ENCODE results near the gene NCOA6. TPM values are rescaled to one million over a fixed set of nuclear protein-coding genes. Genes with fewer than 3 reads are reported as not detected.

NCOA6 gene
- total and polyA plus RNA-seq, 2 donors (not counting 1 experiment from before 2014, with no cell fraction given): 8.1 to 12.0 TPM

DNA sequence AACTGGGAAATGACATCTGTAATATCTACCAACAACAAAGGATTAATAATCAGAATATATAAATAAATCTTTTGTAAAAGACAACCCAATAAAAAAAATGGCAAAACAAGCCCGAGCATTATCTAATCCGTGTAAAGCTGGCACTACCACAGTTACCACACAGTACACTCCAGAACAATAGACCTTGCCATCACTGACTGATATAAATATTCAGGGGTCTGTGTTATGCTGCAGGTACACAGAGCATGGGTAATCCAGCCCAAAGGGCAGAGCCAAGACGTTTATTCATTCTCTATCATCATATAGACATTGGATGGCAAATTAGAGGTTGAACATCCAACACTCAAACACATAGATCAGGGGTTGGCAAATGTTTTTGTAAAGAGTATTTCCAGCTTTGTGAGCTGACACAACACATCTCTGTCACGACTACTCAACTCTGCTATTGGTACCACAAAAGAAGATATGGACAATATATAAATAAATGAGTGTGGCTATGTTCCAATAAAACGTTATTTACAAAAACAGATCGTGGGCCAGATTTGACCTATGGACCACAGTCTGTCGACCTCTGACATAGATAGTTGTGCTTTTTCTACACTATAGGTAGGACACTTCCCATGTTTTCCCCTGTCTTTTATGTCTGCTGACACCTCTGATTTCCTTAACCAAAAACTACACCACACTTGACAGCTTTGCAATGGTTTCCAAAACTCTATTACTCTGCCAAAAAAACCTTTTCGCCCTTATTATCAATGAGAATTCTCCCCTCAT is 4.5 kb downstream of the NCOA6 start:
- Histone ChIP-seq H3K4me1 (ENCODE audit: control insufficient read depth, extremely low read depth, insufficient read depth, low read length) (peaks cover 6% of the 10 kb centered on the region), H3K4me2 (ENCODE audit: extremely low read depth, insufficient read depth, low read length) (no peak overlapping the region), H2AFZ (ENCODE audit: low read length) (no peak overlapping the region), H3K27ac (ENCODE audit: insufficient read depth, low read length) (no peak overlapping the region), H3K9me3 (ENCODE audit: control insufficient read depth, insufficient read depth, low read depth, low read length) (no peaks in the 10 kb centered on the region), H4K20me1 (ENCODE audit: control insufficient read depth, extremely low read depth, insufficient read depth, low read length) (no peaks in the 10 kb centered on the region), H3K9ac (ENCODE audit: insufficient read depth, low read length) (no peak overlapping the region), H3K36me3 (ENCODE audit: control insufficient read depth, insufficient read depth, low read length) (no peaks in the 10 kb centered on the region), H3K79me2 (ENCODE audit: control insufficient read depth, insufficient read depth, low read length) (peaks cover 84% of the 10 kb centered on the region), H3K27me3 (ENCODE audit: control insufficient read depth, insufficient read depth, low read length) (no peaks in the 10 kb centered on the region), H3K4me3 (replicated peaks in 1 of 4; ENCODE audit: control extremely low read depth in 1 of 4, insufficient read depth in 1 of 4, low read depth in 3 of 4, low read length in 4 of 4) (no peak overlapping the region)
- TF ChIP-seq, protein P1, sequence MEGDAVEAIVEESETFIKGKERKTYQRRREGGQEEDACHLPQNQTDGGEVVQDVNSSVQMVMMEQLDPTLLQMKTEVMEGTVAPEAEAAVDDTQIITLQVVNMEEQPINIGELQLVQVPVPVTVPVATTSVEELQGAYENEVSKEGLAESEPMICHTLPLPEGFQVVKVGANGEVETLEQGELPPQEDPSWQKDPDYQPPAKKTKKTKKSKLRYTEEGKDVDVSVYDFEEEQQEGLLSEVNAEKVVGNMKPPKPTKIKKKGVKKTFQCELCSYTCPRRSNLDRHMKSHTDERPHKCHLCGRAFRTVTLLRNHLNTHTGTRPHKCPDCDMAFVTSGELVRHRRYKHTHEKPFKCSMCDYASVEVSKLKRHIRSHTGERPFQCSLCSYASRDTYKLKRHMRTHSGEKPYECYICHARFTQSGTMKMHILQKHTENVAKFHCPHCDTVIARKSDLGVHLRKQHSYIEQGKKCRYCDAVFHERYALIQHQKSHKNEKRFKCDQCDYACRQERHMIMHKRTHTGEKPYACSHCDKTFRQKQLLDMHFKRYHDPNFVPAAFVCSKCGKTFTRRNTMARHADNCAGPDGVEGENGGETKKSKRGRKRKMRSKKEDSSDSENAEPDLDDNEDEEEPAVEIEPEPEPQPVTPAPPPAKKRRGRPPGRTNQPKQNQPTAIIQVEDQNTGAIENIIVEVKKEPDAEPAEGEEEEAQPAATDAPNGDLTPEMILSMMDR (conservative IDR thresholded peaks at IDR 0.05 in 1 of 2, IDR thresholded peaks at IDR 0.05 in 1 of 2; ENCODE audit: low read depth in 1 of 2, low read length in 2 of 2): no peak
- TF ChIP-seq EZH2 (IDR thresholded peaks at IDR 0.05; ENCODE audit: low read length, missing control alignments): no peak
- DNase-seq (ENCODE audit: low read depth in 2 of 2): no peak

DNA sequence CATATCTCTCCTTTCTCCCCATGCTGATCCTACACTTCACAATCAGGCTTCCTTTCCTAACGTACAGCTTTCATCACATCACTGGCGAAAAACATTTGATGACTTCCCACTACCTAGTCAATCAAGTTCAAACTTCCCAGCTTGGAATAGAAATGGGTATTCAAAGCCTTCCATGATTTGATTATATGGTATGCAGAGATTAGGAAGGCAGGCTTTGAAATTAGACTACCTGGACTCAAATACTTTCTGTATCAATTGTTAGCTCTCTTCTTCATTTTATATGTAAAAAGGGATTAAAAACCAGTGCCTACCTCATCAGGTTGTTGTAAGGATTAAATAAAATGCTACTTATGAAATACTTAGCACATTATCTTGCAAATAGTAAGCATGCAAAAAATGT is 7.7 kb downstream of the NCOA6 start:
- H3K36me3 ChIP-seq (ENCODE audit: control insufficient read depth, insufficient read depth, low read length): no peaks in the 10 kb centered on the region
- H3K4me1 ChIP-seq (ENCODE audit: control insufficient read depth, extremely low read depth, insufficient read depth, low read length): peaks cover 5% of the 10 kb centered on the region
- no peak for TF ChIP-seq EZH2 (IDR thresholded peaks at IDR 0.05; ENCODE audit: low read length, missing control alignments)
- TF ChIP-seq, protein P1 (conservative IDR thresholded peaks at IDR 0.05 in 1 of 2, IDR thresholded peaks at IDR 0.05 in 1 of 2; ENCODE audit: low read depth in 1 of 2, low read length in 2 of 2): no peak
- no peak overlapping the region for H3K9ac ChIP-seq (ENCODE audit: insufficient read depth, low read length)
- no peaks in the 10 kb centered on the region for H3K27me3 ChIP-seq (ENCODE audit: control insufficient read depth, insufficient read depth, low read length)
- no peak overlapping the region for H3K4me2 ChIP-seq (ENCODE audit: extremely low read depth, insufficient read depth, low read length)
- no peak overlapping the region for H3K27ac ChIP-seq (ENCODE audit: insufficient read depth, low read length)
- no peak overlapping the region for H3K4me3 ChIP-seq (replicated peaks in 1 of 4; ENCODE audit: control extremely low read depth in 1 of 4, insufficient read depth in 1 of 4, low read depth in 3 of 4, low read length in 4 of 4)
- H4K20me1 ChIP-seq (ENCODE audit: control insufficient read depth, extremely low read depth, insufficient read depth, low read length): no peaks in the 10 kb centered on the region
- no peak overlapping the region for H2AFZ ChIP-seq (ENCODE audit: low read length)
- peaks cover 89% of the 10 kb centered on the region for H3K79me2 ChIP-seq (ENCODE audit: control insufficient read depth, insufficient read depth, low read length)
- DNase-seq (ENCODE audit: low read depth in 2 of 2): no peak
- no peaks in the 10 kb centered on the region for H3K9me3 ChIP-seq (ENCODE audit: control insufficient read depth, insufficient read depth, low read depth, low read length)

DNA sequence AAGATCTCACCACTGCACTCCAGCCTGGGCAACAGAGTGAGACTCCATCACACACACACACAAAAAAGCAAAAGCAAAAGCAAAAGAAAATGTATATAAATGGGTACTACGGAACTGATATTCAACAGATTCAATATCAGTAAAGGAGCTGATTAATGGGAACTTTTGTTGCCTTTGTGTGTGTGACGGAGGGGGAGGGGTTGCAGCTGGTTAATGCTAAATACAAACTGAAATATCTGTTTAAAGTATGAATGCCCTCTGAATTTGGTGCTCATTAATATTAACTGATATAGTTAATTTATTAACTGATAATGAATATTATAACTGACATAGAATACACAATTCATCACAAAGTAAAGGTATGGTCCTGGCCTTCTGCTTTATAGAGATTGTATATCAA is 8.4 kb downstream of the NCOA6 start:
- H3K4me2 ChIP-seq (ENCODE audit: extremely low read depth, insufficient read depth, low read length): no peak overlapping the region
- H3K9ac ChIP-seq (ENCODE audit: insufficient read depth, low read length): no peak overlapping the region
- TF ChIP-seq EZH2 (IDR thresholded peaks at IDR 0.05; ENCODE audit: low read length, missing control alignments): no peak
- no peaks in the 10 kb centered on the region for H3K9me3 ChIP-seq (ENCODE audit: control insufficient read depth, insufficient read depth, low read depth, low read length)
- H3K27me3 ChIP-seq (ENCODE audit: control insufficient read depth, insufficient read depth, low read length): no peaks in the 10 kb centered on the region
- H2AFZ ChIP-seq (ENCODE audit: low read length): no peak overlapping the region
- H4K20me1 ChIP-seq (ENCODE audit: control insufficient read depth, extremely low read depth, insufficient read depth, low read length): no peaks in the 10 kb centered on the region
- DNase-seq (ENCODE audit: low read depth in 2 of 2): no peak
- no peak overlapping the region for H3K27ac ChIP-seq (ENCODE audit: insufficient read depth, low read length)
- peaks cover 5% of the 10 kb centered on the region for H3K4me1 ChIP-seq (ENCODE audit: control insufficient read depth, extremely low read depth, insufficient read depth, low read length)
- H3K79me2 ChIP-seq (ENCODE audit: control insufficient read depth, insufficient read depth, low read length): peaks cover 89% of the 10 kb centered on the region
- no peaks in the 10 kb centered on the region for H3K36me3 ChIP-seq (ENCODE audit: control insufficient read depth, insufficient read depth, low read length)
- no peak overlapping the region for H3K4me3 ChIP-seq (replicated peaks in 1 of 4; ENCODE audit: control extremely low read depth in 1 of 4, insufficient read depth in 1 of 4, low read depth in 3 of 4, low read length in 4 of 4)
